ENCODE data around the gene NTF4.
A peak's percentile ranks its signal among the peaks of the same experiment; 100 is the strongest.
"Not testable (repeated sequence)": the region's sequence is repeated elsewhere in the genome, so short reads cannot be mapped to it uniquely, and the experiment has no call there.

NTF4 gene

DNA sequence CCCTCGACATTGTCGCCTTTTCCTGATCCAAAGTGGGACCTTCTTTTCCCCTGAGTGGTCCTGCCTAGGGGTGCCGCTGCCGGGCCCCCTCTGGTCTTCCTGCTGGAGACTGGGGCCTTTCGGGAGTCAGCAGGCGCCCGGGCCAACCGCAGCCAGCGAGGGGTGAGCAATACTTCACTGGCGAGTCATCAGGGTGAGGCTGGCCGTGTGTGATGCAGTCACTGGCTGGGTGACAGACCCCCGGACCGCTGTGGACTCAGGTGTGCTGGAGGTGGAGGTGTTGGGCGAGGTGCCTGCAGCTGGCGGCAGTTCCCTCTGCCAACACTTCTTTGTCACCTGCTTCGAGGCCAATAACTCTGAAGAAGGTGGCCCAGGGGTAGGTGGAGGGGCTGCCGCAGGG is 22.4 kb downstream of the NTF4 start:
- Histone ChIP-seq H3K4me3 (ENCODE audit: low read depth, low read length) (no peak overlapping the region), H3K27ac (no peak overlapping the region), H3K27me3 (replicated peaks) (no peaks in the 10 kb centered on the region), H3K36me3 (replicated peaks) (no peaks in the 10 kb centered on the region)
- in situ Hi-C loops (cut with HindIII; ENCODE audit: low pct_ligation_motif_present, low sequenced_read_pairs) = no loop called here
- TF ChIP-seq CTCF (IDR thresholded peaks at IDR 0.05; ENCODE audit: low read depth, low read length, missing control alignments) = no peak
- DNase-seq = peak; percentile 47

DNA sequence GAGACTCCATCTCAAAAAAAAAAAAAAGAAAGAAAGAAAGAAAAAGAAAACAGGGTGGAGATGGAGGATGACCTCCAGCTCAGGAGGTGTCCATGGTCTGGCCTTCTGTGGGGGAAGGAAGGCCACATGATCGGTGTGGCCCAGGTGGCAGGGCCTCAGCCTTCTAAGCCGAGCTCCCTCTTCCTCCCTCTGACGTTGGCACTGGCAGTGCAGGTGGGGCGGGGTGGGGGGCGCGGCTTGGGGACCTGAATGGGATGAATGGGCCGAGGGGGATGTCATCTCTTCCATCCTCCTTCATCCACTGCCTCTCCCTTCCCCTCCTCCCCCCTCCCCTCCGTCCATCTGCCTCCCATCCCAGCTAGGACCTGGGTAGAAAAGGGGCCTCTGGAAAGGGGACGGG is 24.9 kb downstream of the NTF4 start:
- H3K27ac ChIP-seq; H3K27me3 ChIP-seq (replicated peaks); H3K4me3 ChIP-seq (ENCODE audit: low read depth, low read length); H3K36me3 ChIP-seq (replicated peaks); DNase-seq; in situ Hi-C loops (cut with HindIII; ENCODE audit: low pct_ligation_motif_present, low sequenced_read_pairs): not testable (repeated sequence)

DNA sequence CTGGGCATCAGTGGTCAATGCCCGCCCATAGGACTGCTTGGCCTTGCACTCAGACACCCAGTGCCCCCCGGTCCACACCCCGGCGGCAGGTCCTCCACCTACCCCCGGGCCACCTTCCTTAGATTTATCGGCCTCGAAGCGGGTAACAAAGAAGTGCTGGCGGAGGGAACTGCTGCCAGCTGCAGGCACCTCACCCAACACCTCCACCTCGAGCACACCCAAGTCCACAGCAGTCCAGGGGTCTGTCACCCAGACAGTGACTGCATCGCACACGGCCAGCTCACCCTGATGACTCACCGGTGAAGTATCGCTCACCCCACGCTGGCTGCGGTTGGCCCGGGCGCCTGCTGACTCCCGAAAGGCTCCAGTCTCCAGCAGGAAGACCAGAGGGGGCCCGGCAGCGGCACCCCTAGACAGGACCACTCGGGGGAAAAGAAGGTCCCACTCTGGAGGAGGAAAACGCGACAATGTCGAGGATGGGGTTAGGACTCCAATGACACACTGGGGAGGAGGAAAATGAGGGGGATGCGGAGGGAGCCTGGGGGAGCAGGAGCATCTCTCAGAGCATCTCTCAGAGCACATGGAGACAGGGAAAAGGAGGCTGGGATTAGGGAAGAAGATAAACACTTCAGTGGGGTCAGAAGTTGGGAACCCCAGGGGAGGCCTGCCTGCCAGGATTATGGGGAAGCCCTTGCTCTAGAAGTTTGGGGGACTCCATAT is 25.9 kb downstream of the NTF4 start:
- H3K36me3 ChIP-seq (replicated peaks); H3K4me3 ChIP-seq (ENCODE audit: low read depth, low read length); in situ Hi-C loops (cut with HindIII; ENCODE audit: low pct_ligation_motif_present, low sequenced_read_pairs); H3K27me3 ChIP-seq (replicated peaks): not testable (repeated sequence)
- DNase-seq = peak; percentile 72
- H3K27ac ChIP-seq = peak overlapping the region; percentile 31

DNA sequence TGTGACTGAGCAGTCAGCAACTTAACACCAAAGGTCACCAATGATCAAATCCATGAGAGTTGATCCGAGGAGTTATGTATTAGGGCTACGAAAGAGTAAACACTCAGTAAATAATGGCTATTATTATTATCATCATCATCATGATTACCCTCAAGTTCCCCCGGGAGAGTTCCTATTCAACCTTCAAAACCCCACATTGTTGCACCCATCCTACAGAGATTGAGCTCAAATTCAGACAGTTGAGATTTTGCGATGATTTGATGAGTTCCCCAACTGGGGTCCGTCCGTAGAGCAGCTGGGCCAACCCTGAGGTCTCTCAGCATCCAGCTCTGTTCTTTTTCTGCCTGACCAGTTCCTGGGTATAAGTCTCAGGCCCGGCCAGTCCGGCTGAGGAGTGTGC is 26.5 kb downstream of the NTF4 start:
- in situ Hi-C loops (cut with HindIII; ENCODE audit: low pct_ligation_motif_present, low sequenced_read_pairs); H3K27me3 ChIP-seq (replicated peaks); DNase-seq; H3K27ac ChIP-seq; H3K36me3 ChIP-seq (replicated peaks); H3K4me3 ChIP-seq (ENCODE audit: low read depth, low read length): not testable (repeated sequence)

- H3K27me3 ChIP-seq (replicated peaks); H3K36me3 ChIP-seq (replicated peaks); H3K27ac ChIP-seq; DNase-seq; in situ Hi-C loops (cut with HindIII; ENCODE audit: low pct_ligation_motif_present, low sequenced_read_pairs); H3K4me3 ChIP-seq (ENCODE audit: low read depth, low read length): not testable (repeated sequence)
- TF ChIP-seq CTCF (IDR thresholded peaks at IDR 0.05; ENCODE audit: low read depth, low read length, missing control alignments) = peak; percentile 73
Observed at GRCh38 chr19:49036815-49037214, 27.8 kb downstream of the NTF4 start, which contains the start of gene CGB1. TSS of gene CGB1 (minus strand) at chr19:49036895. CDS start at chr19:49036711, 184 bp downstream.

DNA sequence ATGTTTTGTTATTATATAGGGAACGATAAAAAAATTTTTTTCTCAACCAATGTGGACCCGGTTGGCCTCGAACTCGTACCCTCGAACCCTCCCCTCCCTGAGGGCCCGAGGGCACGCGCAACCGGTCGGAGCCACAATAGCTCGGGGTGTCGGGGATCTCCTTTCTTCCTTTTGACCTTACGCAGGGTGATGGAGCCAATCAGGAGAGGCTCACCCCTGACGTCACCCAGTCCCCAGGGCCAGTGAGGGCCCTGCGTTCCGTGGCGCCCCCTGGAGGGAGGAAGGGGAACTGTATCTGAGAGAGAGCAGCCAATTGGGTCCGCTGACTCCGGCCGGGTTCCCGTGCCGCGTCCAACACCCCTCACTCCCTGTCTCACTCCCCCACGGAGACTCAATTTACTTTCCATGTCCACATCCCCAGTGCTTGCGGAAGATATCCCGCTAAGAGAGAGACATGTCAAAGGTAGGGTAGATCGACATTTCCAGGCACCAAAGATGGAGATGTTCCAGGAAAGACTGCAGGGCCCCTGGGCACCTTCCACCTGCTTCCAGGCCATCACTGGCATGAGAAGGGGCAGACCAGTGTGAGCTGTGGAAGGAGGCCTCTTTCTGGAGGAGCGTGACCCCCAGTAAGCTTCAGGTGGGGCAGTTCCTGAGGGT is 32.8 kb downstream of the NTF4 start, which contains the start of gene CGB2:
Gene CGB2 (plus strand): TSS at position 249 of the 660 bp plus-strand sequence. CDS start 206 bp downstream, at position 455.
- H3K4me3 ChIP-seq (ENCODE audit: low read depth, low read length); in situ Hi-C loops (cut with HindIII; ENCODE audit: low pct_ligation_motif_present, low sequenced_read_pairs); H3K36me3 ChIP-seq (replicated peaks); H3K27ac ChIP-seq; H3K27me3 ChIP-seq (replicated peaks): not testable (repeated sequence)
- TF ChIP-seq CTCF (IDR thresholded peaks at IDR 0.05; ENCODE audit: low read depth, low read length, missing control alignments) = peak; percentile 54
- peak; percentile 12 for DNase-seq

DNA sequence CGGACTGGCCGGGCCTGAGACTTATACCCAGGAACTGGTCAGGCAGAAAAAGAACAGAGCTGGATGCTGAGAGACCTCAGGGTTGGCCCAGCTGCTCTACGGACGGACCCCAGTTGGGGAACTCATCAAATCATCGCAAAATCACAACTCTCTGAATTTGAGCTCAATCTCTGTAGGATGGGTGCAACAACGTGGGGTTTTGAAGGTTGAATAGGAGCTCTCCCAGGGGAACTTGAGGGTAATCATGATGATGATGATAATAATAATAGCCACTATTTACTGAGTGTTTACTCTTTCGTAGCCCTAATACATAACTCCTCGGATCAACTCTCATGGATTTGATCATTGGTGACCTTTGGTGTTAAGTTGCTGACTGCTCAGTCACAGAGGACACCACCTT is 34.3 kb downstream of the NTF4 start:
- H3K36me3 ChIP-seq (replicated peaks); H3K27me3 ChIP-seq (replicated peaks); H3K27ac ChIP-seq; H3K4me3 ChIP-seq (ENCODE audit: low read depth, low read length); DNase-seq; in situ Hi-C loops (cut with HindIII; ENCODE audit: low pct_ligation_motif_present, low sequenced_read_pairs): not testable (repeated sequence)

DNA sequence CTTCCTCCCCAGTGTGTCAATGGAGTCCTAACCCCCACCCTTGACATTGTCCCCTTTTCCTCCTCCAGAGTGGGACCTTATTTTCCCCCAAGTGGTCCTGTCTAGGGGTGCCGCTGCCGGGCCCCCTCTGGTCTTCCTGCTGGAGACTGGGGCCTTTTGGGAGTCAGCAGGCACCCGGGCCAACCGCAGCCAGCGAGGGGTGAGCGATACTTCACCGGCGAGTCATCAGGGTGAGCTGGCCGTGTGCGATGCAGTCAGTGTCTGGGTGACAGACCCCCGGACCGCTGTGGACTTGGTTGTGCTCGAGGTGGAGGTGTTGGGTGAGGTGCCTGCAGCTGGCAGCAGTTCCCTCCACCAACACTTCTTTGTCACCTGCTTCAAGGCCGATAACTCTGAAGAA is 34.9 kb downstream of the NTF4 start:
- H3K36me3 ChIP-seq (replicated peaks); H3K27ac ChIP-seq; H3K4me3 ChIP-seq (ENCODE audit: low read depth, low read length); H3K27me3 ChIP-seq (replicated peaks); in situ Hi-C loops (cut with HindIII; ENCODE audit: low pct_ligation_motif_present, low sequenced_read_pairs): not testable (repeated sequence)
- DNase-seq = peak; percentile 36

- H3K27me3 ChIP-seq (replicated peaks); H3K27ac ChIP-seq; H3K4me3 ChIP-seq (ENCODE audit: low read depth, low read length); H3K36me3 ChIP-seq (replicated peaks); DNase-seq; in situ Hi-C loops (cut with HindIII; ENCODE audit: low pct_ligation_motif_present, low sequenced_read_pairs): not testable (repeated sequence)
Observed at GRCh38 chr19:49028686-49029085, 35.9 kb downstream of the NTF4 start.

DNA sequence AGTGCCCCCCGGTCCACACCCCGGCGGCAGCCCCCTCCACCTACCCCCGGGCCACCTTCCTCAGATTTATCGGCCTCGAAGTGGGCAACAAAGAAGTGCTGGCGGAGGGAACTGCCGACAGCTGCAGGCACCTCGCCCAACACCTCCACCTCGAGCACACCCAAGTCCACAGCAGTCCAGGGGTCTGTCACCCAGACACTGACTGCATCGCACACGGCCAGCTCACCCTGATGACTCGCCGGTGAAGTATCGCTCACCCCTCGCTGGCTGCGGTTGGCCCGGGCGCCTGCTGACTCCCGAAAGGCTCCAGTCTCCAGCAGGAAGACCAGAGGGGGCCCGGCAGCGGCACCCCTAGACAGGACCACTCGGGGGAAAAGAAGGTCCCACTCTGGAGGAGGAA is 39.0 kb downstream of the NTF4 start:
- in situ Hi-C loops (cut with HindIII; ENCODE audit: low pct_ligation_motif_present, low sequenced_read_pairs); H3K36me3 ChIP-seq (replicated peaks); H3K4me3 ChIP-seq (ENCODE audit: low read depth, low read length); H3K27me3 ChIP-seq (replicated peaks); H3K27ac ChIP-seq: not testable (repeated sequence)
- peak; percentile 39 for DNase-seq

DNA sequence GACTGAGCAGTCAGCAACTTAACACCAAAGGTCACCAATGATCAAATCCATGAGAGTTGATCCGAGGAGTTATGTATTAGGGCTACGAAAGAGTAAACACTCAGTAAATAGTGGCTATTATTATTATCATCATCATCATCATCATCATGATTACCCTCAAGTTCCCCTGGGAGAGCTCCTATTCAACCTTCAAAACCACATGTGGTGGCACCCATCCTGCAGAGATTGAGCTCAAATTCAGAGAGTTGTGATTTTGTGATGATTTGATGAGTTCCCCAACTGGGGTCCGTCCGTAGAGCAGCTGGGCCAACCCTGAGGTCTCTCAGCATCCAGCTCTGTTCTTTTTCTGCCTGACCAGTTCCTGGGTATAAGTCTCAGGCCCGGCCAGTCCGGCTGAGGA is 39.5 kb downstream of the NTF4 start:
- DNase-seq; H3K27me3 ChIP-seq (replicated peaks); H3K4me3 ChIP-seq (ENCODE audit: low read depth, low read length); H3K36me3 ChIP-seq (replicated peaks); H3K27ac ChIP-seq; in situ Hi-C loops (cut with HindIII; ENCODE audit: low pct_ligation_motif_present, low sequenced_read_pairs): not testable (repeated sequence)
